Measurements from ENCODE around the gene CLHC1.

DNA sequence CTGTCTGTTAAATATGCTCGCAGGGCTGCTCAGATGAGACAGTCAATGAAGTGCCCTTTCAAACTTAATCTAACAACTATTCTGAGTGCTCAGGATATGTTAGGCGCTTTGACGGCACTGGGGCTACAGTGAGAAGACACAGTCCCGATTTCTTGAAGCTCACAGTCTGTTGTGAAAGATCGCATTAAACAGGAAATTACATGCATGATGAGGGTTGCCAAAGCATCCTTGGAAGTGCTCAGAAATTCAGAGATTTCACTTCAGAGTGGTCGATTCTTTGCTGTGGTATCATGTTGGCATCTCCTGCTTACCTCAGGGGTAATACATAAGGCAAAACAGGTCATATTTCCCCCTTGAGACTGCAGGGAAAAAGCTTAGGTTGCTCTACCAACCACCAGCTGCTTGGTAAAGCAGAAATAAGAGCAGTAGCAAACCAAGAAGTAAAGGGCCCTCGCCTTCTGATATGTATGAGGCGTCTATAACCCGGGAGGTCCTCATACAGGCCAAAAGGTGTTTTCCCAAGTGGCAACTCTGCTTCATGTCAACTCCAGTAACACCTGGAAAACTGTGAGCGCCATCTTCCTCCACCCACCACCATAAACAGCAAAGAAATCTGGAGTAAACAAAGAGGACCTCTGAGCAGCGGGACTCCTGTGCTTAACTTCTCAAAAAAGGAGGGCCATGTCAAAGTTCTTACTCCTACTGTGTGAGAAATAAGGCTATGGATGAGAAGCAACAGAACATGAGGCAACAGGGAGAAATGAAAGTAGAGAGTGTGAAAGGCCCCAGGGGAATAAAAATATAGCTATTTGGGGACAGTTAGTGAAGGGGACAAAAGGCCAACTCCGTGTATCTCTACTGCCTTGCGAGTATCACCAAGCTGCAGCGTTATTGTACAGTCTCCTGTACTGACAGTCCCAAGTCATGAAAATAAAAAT is 79.3 kb downstream of the CLHC1 start:
- TF ChIP-seq CTCF (conservative IDR thresholded peaks at IDR 0.05; ENCODE audit: low read length) (no peak), EZH2phosphoT487 (IDR thresholded peaks at IDR 0.05; ENCODE audit: borderline replicate concordance, low read depth, low read length) (no peak)

Measured in OCI-LY7 (cell line).